ENCODE measurements around the gene KRTAP10-5. TPM values are rescaled to one million over a fixed set of nuclear protein-coding genes. Genes with fewer than 3 reads are reported as not detected.

KRTAP10-5 gene
- total and polyA plus RNA-seq, 2 experiments from 2014 or later = not detected

DNA sequence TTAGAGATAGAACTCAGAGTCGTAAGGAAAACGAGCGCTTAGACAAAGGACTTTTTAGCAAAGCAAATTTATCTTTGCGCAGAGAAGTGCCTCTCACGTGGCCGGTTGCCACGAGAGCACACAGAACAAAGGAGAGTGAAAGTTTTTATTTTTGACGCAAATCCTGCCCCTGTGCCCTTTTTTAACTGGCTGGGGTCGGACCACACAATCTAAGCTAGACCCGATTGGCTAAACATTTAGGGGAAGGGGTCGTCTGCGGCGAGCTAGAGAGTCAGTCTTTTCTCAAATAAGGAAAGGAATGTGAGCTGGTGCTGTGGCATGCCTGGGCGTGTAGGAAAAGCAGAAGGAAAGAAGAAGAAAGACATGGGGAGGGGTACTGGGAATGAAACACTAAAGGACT lies 31.5 kb downstream of the KRTAP10-5 start:
- no peak for TF ChIP-seq EZH2phosphoT487 (IDR thresholded peaks at IDR 0.05; ENCODE audit: insufficient read depth, low read depth)
- no peak for TF ChIP-seq EZH2 (IDR thresholded peaks at IDR 0.05; ENCODE audit: insufficient read depth, poor library complexity, severe bottlenecking)
- Histone ChIP-seq H3K36me3 (ENCODE audit: low read depth) (no peaks in the 10 kb centered on the region), H3K9me3 (ENCODE audit: low read depth) (no peaks in the 10 kb centered on the region), H3K27ac (no peak overlapping the region), H2AFZ (no peak overlapping the region), H3K79me2 (ENCODE audit: insufficient read depth) (no peaks in the 10 kb centered on the region), H3K4me1 (ENCODE audit: insufficient read depth) (no peaks in the 10 kb centered on the region), H3F3A (ENCODE audit: insufficient read depth) (no peaks in the 10 kb centered on the region), H4K20me1 (ENCODE audit: insufficient read depth) (no peaks in the 10 kb centered on the region), H3K27me3 (replicated peaks; ENCODE audit: insufficient read depth) (peaks cover 27% of the 10 kb centered on the region), H3K4me3 (no peak overlapping the region), H3K9ac (no peak overlapping the region), H3K4me2 (ENCODE audit: unreplicated experiment) (no peak overlapping the region), H3K9me2 (ENCODE audit: insufficient read depth) (no peaks in the 10 kb centered on the region)
- in situ Hi-C loops (cut with MboI) = no loop called here
- DNase-seq = no peak
- 14 to 20% methylated on average over 14 of the region's 14 CpGs for WGBS, 2 experiments (ENCODE audit: low coverage in 1 of 2, low lambda C conversion rate in 2 of 2, missing lambda C conversion rate in 2 of 2)

DNA sequence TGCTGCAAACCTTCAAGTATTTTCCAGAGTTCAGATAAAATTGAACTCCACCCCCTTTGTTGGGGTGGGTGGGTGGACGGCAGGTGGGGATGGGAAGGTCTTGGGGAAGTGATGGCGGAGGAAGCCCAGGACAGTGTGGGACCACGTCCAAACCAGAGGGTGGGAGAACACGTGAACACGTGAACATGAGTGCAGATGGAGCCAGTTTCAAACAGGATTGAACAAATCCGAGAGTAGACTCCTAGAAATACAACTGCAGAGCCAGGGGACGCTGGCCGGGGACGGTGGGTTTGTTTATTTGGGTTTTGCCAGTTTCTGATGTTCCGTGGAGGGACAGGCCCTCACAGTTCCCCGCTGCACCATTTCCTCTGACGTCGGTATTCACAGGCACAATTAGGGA lies 32.0 kb downstream of the KRTAP10-5 start:
- H4K20me1 ChIP-seq (ENCODE audit: insufficient read depth) = no peaks in the 10 kb centered on the region
- WGBS, 2 experiments (ENCODE audit: low coverage in 1 of 2, low lambda C conversion rate in 2 of 2, missing lambda C conversion rate in 2 of 2) = 23 to 24% methylated on average over 13 of the region's 13 CpGs
- TF ChIP-seq EZH2 (IDR thresholded peaks at IDR 0.05; ENCODE audit: insufficient read depth, poor library complexity, severe bottlenecking) = no peak
- TF ChIP-seq EZH2phosphoT487 (IDR thresholded peaks at IDR 0.05; ENCODE audit: insufficient read depth, low read depth) = no peak
- no peaks in the 10 kb centered on the region for H3K79me2 ChIP-seq (ENCODE audit: insufficient read depth)
- no peaks in the 10 kb centered on the region for H3K9me3 ChIP-seq (ENCODE audit: low read depth)
- H3K27me3 ChIP-seq (replicated peaks; ENCODE audit: insufficient read depth) = peaks cover 22% of the 10 kb centered on the region
- no peak overlapping the region for H3K4me2 ChIP-seq (ENCODE audit: unreplicated experiment)
- no peaks in the 10 kb centered on the region for H3F3A ChIP-seq (ENCODE audit: insufficient read depth)
- H3K4me1 ChIP-seq (ENCODE audit: insufficient read depth) = no peaks in the 10 kb centered on the region
- no peaks in the 10 kb centered on the region for H3K9me2 ChIP-seq (ENCODE audit: insufficient read depth)
- no peak for DNase-seq
- in situ Hi-C loops (cut with MboI) = no loop called here
- H3K36me3 ChIP-seq (ENCODE audit: low read depth) = no peaks in the 10 kb centered on the region
- no peak overlapping the region for H3K4me3 ChIP-seq
- H3K27ac ChIP-seq = no peak overlapping the region
- H3K9ac ChIP-seq = no peak overlapping the region
- H2AFZ ChIP-seq = no peak overlapping the region

DNA sequence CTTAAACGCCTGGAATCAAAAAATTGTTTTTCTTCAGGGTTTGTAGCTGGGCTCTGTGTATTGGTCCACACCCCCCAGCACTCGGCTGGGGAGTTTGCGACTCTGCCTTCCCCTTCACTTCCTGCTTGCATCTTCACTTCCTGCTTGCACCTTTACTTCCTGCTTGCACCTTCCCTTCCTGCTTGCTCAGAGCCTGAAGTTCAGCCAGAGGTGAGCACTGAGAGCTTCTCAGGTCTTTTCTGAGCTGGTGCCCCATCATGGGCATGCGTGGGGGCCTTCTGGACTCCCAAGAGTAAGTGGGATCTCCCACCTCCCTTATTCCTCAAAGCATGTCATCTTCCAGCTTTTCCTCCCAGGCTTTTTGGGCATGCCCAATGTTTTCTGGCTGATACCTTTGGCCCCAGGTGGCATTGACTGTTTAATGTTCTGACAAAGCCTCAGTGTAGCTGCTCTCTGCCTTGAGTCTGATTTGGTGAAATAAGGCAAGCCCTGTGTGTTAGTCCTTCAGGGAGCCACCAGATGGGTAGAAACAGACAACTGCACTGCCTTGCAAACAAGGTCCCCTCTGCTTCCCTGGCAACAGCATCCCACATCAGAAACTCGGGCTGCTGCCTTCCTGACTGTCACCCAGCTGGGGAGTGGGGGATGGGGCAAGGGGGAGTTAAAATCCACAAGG lies 32.6 kb downstream of the KRTAP10-5 start:
- Histone ChIP-seq H3K4me2 (ENCODE audit: unreplicated experiment) (no peak overlapping the region), H3K9ac (no peak overlapping the region), H2AFZ (no peak overlapping the region), H3F3A (ENCODE audit: insufficient read depth) (no peaks in the 10 kb centered on the region), H3K9me2 (ENCODE audit: insufficient read depth) (no peaks in the 10 kb centered on the region), H3K4me1 (ENCODE audit: insufficient read depth) (no peaks in the 10 kb centered on the region), H3K9me3 (ENCODE audit: low read depth) (no peaks in the 10 kb centered on the region), H3K36me3 (ENCODE audit: low read depth) (no peaks in the 10 kb centered on the region), H3K79me2 (ENCODE audit: insufficient read depth) (no peaks in the 10 kb centered on the region), H3K27ac (no peak overlapping the region), H3K4me3 (no peak overlapping the region), H3K27me3 (replicated peaks; ENCODE audit: insufficient read depth) (peaks cover 17% of the 10 kb centered on the region), H4K20me1 (ENCODE audit: insufficient read depth) (no peaks in the 10 kb centered on the region)
- WGBS, 2 experiments (ENCODE audit: low coverage in 1 of 2, low lambda C conversion rate in 2 of 2, missing lambda C conversion rate in 2 of 2) = 11 to 15% methylated on average over 5 of the region's 5 CpGs
- in situ Hi-C loops (cut with MboI) = no loop called here
- TF ChIP-seq EZH2phosphoT487 (IDR thresholded peaks at IDR 0.05; ENCODE audit: insufficient read depth, low read depth) (no peak), EZH2 (IDR thresholded peaks at IDR 0.05; ENCODE audit: insufficient read depth, poor library complexity, severe bottlenecking) (no peak)
- no peak for DNase-seq

GRCh38 chr21:44544566-44544965 lies 35.8 kb downstream of the KRTAP10-5 start:
- Histone ChIP-seq H3F3A (ENCODE audit: insufficient read depth) (no peaks in the 10 kb centered on the region), H3K79me2 (ENCODE audit: insufficient read depth) (no peaks in the 10 kb centered on the region), H2AFZ (no peak overlapping the region), H4K20me1 (ENCODE audit: insufficient read depth) (no peaks in the 10 kb centered on the region), H3K36me3 (ENCODE audit: low read depth) (no peaks in the 10 kb centered on the region), H3K9me2 (ENCODE audit: insufficient read depth) (no peaks in the 10 kb centered on the region), H3K4me1 (ENCODE audit: insufficient read depth) (no peaks in the 10 kb centered on the region), H3K4me3 (no peak overlapping the region), H3K27ac (no peak overlapping the region), H3K9me3 (ENCODE audit: low read depth) (no peaks in the 10 kb centered on the region), H3K27me3 (replicated peaks; ENCODE audit: insufficient read depth) (peaks cover 17% of the 10 kb centered on the region), H3K9ac (no peak overlapping the region), H3K4me2 (ENCODE audit: unreplicated experiment) (no peak overlapping the region)
- no peak for DNase-seq
- WGBS, 2 experiments (ENCODE audit: low coverage in 1 of 2, low lambda C conversion rate in 2 of 2, missing lambda C conversion rate in 2 of 2) = 16% methylated on average over 3 of the region's 3 CpGs
- in situ Hi-C loops (cut with MboI) = no loop called here
- no peak for TF ChIP-seq EZH2phosphoT487 (IDR thresholded peaks at IDR 0.05; ENCODE audit: insufficient read depth, low read depth)
- TF ChIP-seq EZH2 (IDR thresholded peaks at IDR 0.05; ENCODE audit: insufficient read depth, poor library complexity, severe bottlenecking) = no peak

Data from GM23248 (cell line).